ENCODE results near the gene SMTNL1. TPM values are rescaled to one million over a fixed set of nuclear protein-coding genes. Genes with fewer than 3 reads are reported as not detected.

SMTNL1 gene
- polyA plus RNA-seq, 10 donors = 78.8 to 282 (median 173) TPM

- no peak for DNase-seq
Measured at GRCh38 chr11:57543593-57543992, 6.2 kb downstream of the SMTNL1 start.

GRCh38 chr11:57544566-57544965 lies 7.2 kb downstream of the SMTNL1 start:
- no peak for DNase-seq

GRCh38 chr11:57545883-57546282 lies 8.5 kb downstream of the SMTNL1 start:
- DNase-seq = no peak

- no peak for DNase-seq
Measured at GRCh38 chr11:57546451-57546850, 9.1 kb downstream of the SMTNL1 start.

GRCh38 chr11:57546869-57547475 lies 9.6 kb downstream of the SMTNL1 start:
- DNase-seq = peak in 1 of 3 donors; percentile 19

- DNase-seq = no peak
Measured at GRCh38 chr11:57547854-57548377, 10.5 kb downstream of the SMTNL1 start.

GRCh38 chr11:57549983-57550382 lies 12.6 kb downstream of the SMTNL1 start:
- DNase-seq = no peak

- no peak for DNase-seq
Measured at GRCh38 chr11:57551941-57552340, 14.5 kb downstream of the SMTNL1 start.

GRCh38 chr11:57552479-57552878 lies 15.1 kb downstream of the SMTNL1 start:
- DNase-seq = no peak

GRCh38 chr11:57555393-57555792 lies 18.0 kb downstream of the SMTNL1 start:
- no peak for DNase-seq

- no peak for DNase-seq
Measured at GRCh38 chr11:57556041-57556440, 18.6 kb downstream of the SMTNL1 start.

- no peak for DNase-seq
Measured at GRCh38 chr11:57560146-57560545, 22.8 kb downstream of the SMTNL1 start.

- no peak for DNase-seq
Measured at GRCh38 chr11:57562596-57562995, 25.2 kb downstream of the SMTNL1 start.

GRCh38 chr11:57566005-57566904 lies 28.9 kb downstream of the SMTNL1 start:
- DNase-seq = peak; percentile 43 to 69 (median 54)

GRCh38 chr11:57566905-57567514 lies 29.6 kb downstream of the SMTNL1 start:
- DNase-seq = peak; percentile 6 to 75 (median 30)

- peak; percentile 33 to 94 (median 63) for DNase-seq
Measured at GRCh38 chr11:57567515-57568329, 30.3 kb downstream of the SMTNL1 start, which contains the start of gene UBE2L6. TSS of gene UBE2L6 (minus strand) at chr11:57567672. CDS start at chr11:57567611, 61 bp downstream.

- DNase-seq = peak in 2 of 3 donors; percentile 76 to 88
Measured at GRCh38 chr11:57568330-57568766, 31.0 kb downstream of the SMTNL1 start.

- DNase-seq = no peak
Measured at GRCh38 chr11:57571606-57572005, 34.2 kb downstream of the SMTNL1 start.

- no peak for DNase-seq
Measured at GRCh38 chr11:57574061-57574460, 36.7 kb downstream of the SMTNL1 start.

GRCh38 chr11:57584341-57584740 lies 46.9 kb downstream of the SMTNL1 start:
- no peak for DNase-seq

GRCh38 chr11:57585301-57585700 lies 47.9 kb downstream of the SMTNL1 start:
- no peak for DNase-seq
